ENCODE results near the gene EMILIN1. TPM values are rescaled to one million over a fixed set of nuclear protein-coding genes. Genes with fewer than 3 reads are reported as not detected.

The EMILIN1 gene
- total RNA-seq, 1 donor: 137 TPM

DNA sequence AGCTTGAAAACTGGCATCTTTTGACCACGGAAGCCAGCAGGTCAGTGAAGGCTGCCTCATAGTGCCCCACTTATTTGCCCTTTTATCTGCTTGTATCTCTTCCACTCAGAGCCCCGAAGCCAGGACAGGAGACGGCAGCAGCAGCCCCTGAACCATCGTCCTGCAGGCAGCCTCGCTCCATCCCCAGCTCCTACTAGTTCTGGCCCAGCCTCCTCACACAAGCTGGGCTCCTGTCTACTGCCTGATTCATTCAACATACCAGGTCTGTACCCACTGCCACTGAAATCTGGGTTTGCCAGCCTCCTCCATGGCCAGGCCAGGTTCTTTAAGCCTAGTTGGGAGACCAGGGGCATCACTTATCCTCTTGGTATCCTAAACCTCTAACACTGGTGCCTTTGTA lies 11.0 kb upstream of the EMILIN1 start:
- Histone ChIP-seq H3K4me1 (ENCODE audit: insufficient read depth, low read length) (peaks cover 35% of the 10 kb centered on the region), H3K27me3 (ENCODE audit: insufficient read depth, low read length) (no peaks in the 10 kb centered on the region), H3K79me2 (ENCODE audit: insufficient read depth, low read length) (peaks cover 55% of the 10 kb centered on the region), H3K4me3 (ENCODE audit: insufficient read depth, low read length) (no peak overlapping the region), H2AFZ (ENCODE audit: low read length) (no peak overlapping the region), H3K27ac (ENCODE audit: low read depth, low read length) (no peak overlapping the region), H3K4me2 (ENCODE audit: insufficient read depth, low read length) (no peak overlapping the region), H3K36me3 (ENCODE audit: insufficient read depth, low read length) (peaks cover 48% of the 10 kb centered on the region), H3K9me3 (ENCODE audit: low read depth, low read length) (no peaks in the 10 kb centered on the region), H4K20me1 (ENCODE audit: insufficient read depth, low read length) (peaks cover 34% of the 10 kb centered on the region)
- TF ChIP-seq, protein P1, sequence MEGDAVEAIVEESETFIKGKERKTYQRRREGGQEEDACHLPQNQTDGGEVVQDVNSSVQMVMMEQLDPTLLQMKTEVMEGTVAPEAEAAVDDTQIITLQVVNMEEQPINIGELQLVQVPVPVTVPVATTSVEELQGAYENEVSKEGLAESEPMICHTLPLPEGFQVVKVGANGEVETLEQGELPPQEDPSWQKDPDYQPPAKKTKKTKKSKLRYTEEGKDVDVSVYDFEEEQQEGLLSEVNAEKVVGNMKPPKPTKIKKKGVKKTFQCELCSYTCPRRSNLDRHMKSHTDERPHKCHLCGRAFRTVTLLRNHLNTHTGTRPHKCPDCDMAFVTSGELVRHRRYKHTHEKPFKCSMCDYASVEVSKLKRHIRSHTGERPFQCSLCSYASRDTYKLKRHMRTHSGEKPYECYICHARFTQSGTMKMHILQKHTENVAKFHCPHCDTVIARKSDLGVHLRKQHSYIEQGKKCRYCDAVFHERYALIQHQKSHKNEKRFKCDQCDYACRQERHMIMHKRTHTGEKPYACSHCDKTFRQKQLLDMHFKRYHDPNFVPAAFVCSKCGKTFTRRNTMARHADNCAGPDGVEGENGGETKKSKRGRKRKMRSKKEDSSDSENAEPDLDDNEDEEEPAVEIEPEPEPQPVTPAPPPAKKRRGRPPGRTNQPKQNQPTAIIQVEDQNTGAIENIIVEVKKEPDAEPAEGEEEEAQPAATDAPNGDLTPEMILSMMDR (IDR thresholded peaks at IDR 0.05; ENCODE audit: extremely low read depth, low read depth, low read length): no peak
- peak; percentile 70 for DNase-seq (ENCODE audit: insufficient read length, low spot score, missing footprints)

DNA sequence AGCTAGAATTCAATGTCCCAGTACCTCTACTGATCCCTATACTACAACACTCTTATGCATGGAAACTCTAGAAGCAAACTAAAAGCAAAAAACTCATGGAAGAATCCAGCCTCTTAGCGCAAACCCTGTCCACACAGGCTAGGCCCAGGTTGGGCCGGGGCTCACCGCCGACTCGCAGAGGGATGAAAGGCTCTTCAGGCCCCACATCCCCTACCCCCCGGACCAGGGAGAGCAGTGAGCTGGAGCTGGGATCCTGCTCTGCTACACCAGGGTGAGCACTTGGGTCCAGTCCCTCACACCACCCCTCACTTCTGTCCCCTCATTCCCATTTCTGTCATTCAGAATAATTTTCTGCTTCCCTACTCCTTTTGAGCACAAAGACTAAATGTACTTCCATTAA lies 9.0 kb upstream of the EMILIN1 start:
- H3K4me2 ChIP-seq (ENCODE audit: insufficient read depth, low read length): peak overlapping the region; percentile 97
- H3K4me1 ChIP-seq (ENCODE audit: insufficient read depth, low read length): peaks cover 46% of the 10 kb centered on the region
- TF ChIP-seq, protein P1 (IDR thresholded peaks at IDR 0.05; ENCODE audit: extremely low read depth, low read depth, low read length): no peak
- H3K27ac ChIP-seq (ENCODE audit: low read depth, low read length): peak overlapping the region; percentile 11
- H3K36me3 ChIP-seq (ENCODE audit: insufficient read depth, low read length): peaks cover 42% of the 10 kb centered on the region
- H3K79me2 ChIP-seq (ENCODE audit: insufficient read depth, low read length): peaks cover 50% of the 10 kb centered on the region
- DNase-seq (ENCODE audit: insufficient read length, low spot score, missing footprints): peak; percentile 79
- H3K9me3 ChIP-seq (ENCODE audit: low read depth, low read length): no peaks in the 10 kb centered on the region
- no peak overlapping the region for H2AFZ ChIP-seq (ENCODE audit: low read length)
- peak overlapping the region; percentile 99 for H3K4me3 ChIP-seq (ENCODE audit: insufficient read depth, low read length)
- peaks cover 29% of the 10 kb centered on the region for H4K20me1 ChIP-seq (ENCODE audit: insufficient read depth, low read length)
- H3K27me3 ChIP-seq (ENCODE audit: insufficient read depth, low read length): no peaks in the 10 kb centered on the region

DNA sequence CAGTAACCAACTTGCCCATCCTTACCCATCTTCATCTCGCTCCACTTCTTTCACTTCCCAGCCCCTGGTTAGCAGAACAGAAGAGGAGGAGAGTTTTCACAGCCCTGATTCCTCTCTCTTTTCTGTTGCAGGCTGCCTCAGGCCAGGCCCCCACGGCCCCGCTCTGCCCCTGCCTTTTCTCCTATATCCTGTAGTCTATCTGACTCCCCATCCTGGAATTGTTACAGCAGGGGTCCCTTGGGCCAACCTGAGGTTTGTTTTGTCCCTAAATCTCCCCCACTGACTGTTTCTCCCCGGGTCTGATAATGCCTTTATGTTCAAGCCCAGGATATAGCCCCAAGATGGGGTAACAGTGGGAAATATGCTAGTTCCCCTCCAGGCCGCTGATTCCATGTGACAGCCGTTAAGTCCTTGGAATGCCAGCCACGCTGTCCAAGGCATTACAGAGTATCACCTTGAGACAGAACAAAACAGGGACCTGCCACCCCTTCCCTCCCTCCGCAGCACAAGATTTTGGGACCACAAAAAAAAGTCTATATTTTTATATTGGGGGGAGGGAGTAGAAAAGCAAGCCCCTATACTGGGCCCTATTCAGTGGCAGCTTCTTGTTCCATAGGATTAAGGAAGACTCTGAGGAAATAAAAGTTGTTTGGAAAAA lies 8.3 kb upstream of the EMILIN1 start:
- TF ChIP-seq, protein P1 (IDR thresholded peaks at IDR 0.05; ENCODE audit: extremely low read depth, low read depth, low read length): no peak
- H3K4me3 ChIP-seq (ENCODE audit: insufficient read depth, low read length): peak overlapping the region; percentile 99
- H3K9me3 ChIP-seq (ENCODE audit: low read depth, low read length): no peaks in the 10 kb centered on the region
- no peak overlapping the region for H2AFZ ChIP-seq (ENCODE audit: low read length)
- DNase-seq (ENCODE audit: insufficient read length, low spot score, missing footprints): peak; percentile 58
- H3K27me3 ChIP-seq (ENCODE audit: insufficient read depth, low read length): no peaks in the 10 kb centered on the region
- H3K79me2 ChIP-seq (ENCODE audit: insufficient read depth, low read length): peaks cover 50% of the 10 kb centered on the region
- peak overlapping the region; percentile 97 for H3K4me2 ChIP-seq (ENCODE audit: insufficient read depth, low read length)
- H3K27ac ChIP-seq (ENCODE audit: low read depth, low read length): peak overlapping the region; percentile 90
- H4K20me1 ChIP-seq (ENCODE audit: insufficient read depth, low read length): peaks cover 29% of the 10 kb centered on the region
- peaks cover 52% of the 10 kb centered on the region for H3K4me1 ChIP-seq (ENCODE audit: insufficient read depth, low read length)
- peaks cover 38% of the 10 kb centered on the region for H3K36me3 ChIP-seq (ENCODE audit: insufficient read depth, low read length)

DNA sequence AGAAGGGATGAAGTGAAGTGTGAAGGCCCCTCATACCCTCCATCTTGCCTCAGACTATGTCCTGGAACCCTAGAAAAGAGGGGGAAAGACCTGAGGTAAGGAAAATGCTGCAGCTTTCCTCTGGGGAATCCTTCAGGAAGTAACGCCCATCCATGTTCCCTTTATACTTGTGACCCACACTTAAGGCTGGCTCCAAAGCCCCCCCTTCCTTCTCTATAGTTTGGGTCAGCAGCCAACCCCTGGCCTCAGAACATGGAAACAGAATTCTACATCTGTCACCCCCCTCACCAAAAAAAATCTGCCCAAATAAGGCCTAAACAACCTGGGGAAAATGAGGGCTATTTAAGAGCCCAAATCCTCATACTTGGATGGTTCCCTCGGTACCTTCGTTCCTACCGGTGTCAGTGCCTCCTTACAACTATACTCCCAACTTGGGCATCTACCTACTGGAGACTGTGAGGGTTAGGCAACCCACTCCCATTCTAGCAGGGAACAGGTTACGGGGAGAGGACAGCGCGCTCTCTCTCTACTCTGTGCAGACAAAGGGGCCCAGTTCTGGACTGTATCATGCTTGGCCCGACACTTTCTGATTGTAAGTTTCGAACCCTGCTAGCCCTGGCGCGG lies 7.7 kb upstream of the EMILIN1 start:
- Histone ChIP-seq H4K20me1 (ENCODE audit: insufficient read depth, low read length) (peaks cover 29% of the 10 kb centered on the region), H3K27ac (ENCODE audit: low read depth, low read length) (peak overlapping the region; percentile 90), H2AFZ (ENCODE audit: low read length) (peak overlapping the region; percentile 85), H3K4me2 (ENCODE audit: insufficient read depth, low read length) (peak overlapping the region; percentile 97), H3K79me2 (ENCODE audit: insufficient read depth, low read length) (peaks cover 47% of the 10 kb centered on the region), H3K9me3 (ENCODE audit: low read depth, low read length) (no peaks in the 10 kb centered on the region), H3K27me3 (ENCODE audit: insufficient read depth, low read length) (no peaks in the 10 kb centered on the region), H3K36me3 (ENCODE audit: insufficient read depth, low read length) (peaks cover 32% of the 10 kb centered on the region), H3K4me1 (ENCODE audit: insufficient read depth, low read length) (peaks cover 54% of the 10 kb centered on the region), H3K4me3 (ENCODE audit: insufficient read depth, low read length) (peak overlapping the region; percentile 99)
- DNase-seq (ENCODE audit: insufficient read length, low spot score, missing footprints): peak; percentile 65
- TF ChIP-seq, protein P1 (IDR thresholded peaks at IDR 0.05; ENCODE audit: extremely low read depth, low read depth, low read length): no peak

Data from osteoblast (primary cell).